Keratinocyte (primary cell): ENCODE results near the gene GARIN5B. TPM values are rescaled to one million over a fixed set of nuclear protein-coding genes. Genes with fewer than 3 reads are reported as not detected.

Experiments used
- DNase-seq: peaks from one replicate; pipeline ENCODE4 v3.0.0-alpha.2; 2011; ENCODE audit warnings: low read depth, missing footprints, low spot score
- FAIRE-seq: peaks from 2 replicates; lab custom pipeline; 2011; peaks lifted over from hg19 to GRCh38; lab: Jason Lieb, UNC
- H2AFZ ChIP-seq: 2 replicates; pipeline ENCODE4 v1.6.0; 2012; ENCODE audit warnings: low read length, control low read depth, inconsistent platforms; ENCODE audit not compliant: control insufficient read depth
- H3K27ac ChIP-seq: 2 replicates; pipeline ENCODE4 v1.5.1; 2011; ENCODE audit warnings: low read length; ENCODE audit not compliant: control insufficient read depth, insufficient read depth
- H3K27me3 ChIP-seq: 3 replicates; pipeline ENCODE4 v1.6.0; 2011; ENCODE audit warnings: low read length; ENCODE audit not compliant: control insufficient read depth, insufficient read depth; ENCODE audit errors: extremely low read depth
- H3K36me3 ChIP-seq, 2 experiments: 2 replicates in 1 of 2; 3 replicates in 1 of 2; pipeline ENCODE4 v1.5.1; 2011; ENCODE audit warnings: low read length in 2 of 2, mild to moderate bottlenecking in 1 of 2; ENCODE audit not compliant: control insufficient read depth in 2 of 2, insufficient read depth in 2 of 2; ENCODE audit errors: extremely low read depth in 1 of 2
- H3K4me1 ChIP-seq: 3 replicates; pipeline ENCODE4 v1.5.1; 2011; ENCODE audit warnings: low read length; ENCODE audit not compliant: control insufficient read depth, insufficient read depth; ENCODE audit errors: extremely low read depth
- H3K4me2 ChIP-seq: 3 replicates; pipeline ENCODE4 v1.6.0; 2011; ENCODE audit warnings: low read depth, low read length; ENCODE audit not compliant: control insufficient read depth, insufficient read depth; ENCODE audit errors: extremely low read depth
- H3K4me3 ChIP-seq, 3 experiments: fragments of 200-600 bp in 1 of 3; sonication (generic) in 1 of 3; 2 replicates in 2 of 3; 3 replicates in 1 of 3; pipeline ENCODE4 v1.5.1; 2011 to 2016; ENCODE audit warnings: low read length in 3 of 3, mild to moderate bottlenecking in 3 of 3, control low read depth in 2 of 3, inconsistent platforms in 1 of 3, low read depth in 1 of 3, mixed read lengths in 1 of 3, mixed run types in 1 of 3, moderate library complexity in 1 of 3; ENCODE audit not compliant: control insufficient read depth in 2 of 3, insufficient read depth in 2 of 3; ENCODE audit errors: extremely low read depth in 1 of 3
- H3K79me2 ChIP-seq: 2 replicates; pipeline ENCODE4 v1.6.0; 2012; ENCODE audit warnings: low read length; ENCODE audit not compliant: control insufficient read depth, insufficient read depth
- H3K9ac ChIP-seq: 3 replicates; pipeline ENCODE4 v1.6.0; 2011; ENCODE audit warnings: low read length; ENCODE audit not compliant: control insufficient read depth, insufficient read depth; ENCODE audit errors: extremely low read depth
- H3K9me1 ChIP-seq: 3 replicates; pipeline ENCODE4 v1.6.0; 2011; ENCODE audit warnings: low read length; ENCODE audit not compliant: control insufficient read depth, insufficient read depth; ENCODE audit errors: extremely low read depth
- H3K9me3 ChIP-seq: 2 replicates; pipeline ENCODE4 v1.5.1; 2012; ENCODE audit warnings: low read depth, low read length; ENCODE audit not compliant: control insufficient read depth
- H4K20me1 ChIP-seq: 3 replicates; pipeline ENCODE4 v1.6.0; 2011; ENCODE audit warnings: low read length; ENCODE audit not compliant: control insufficient read depth, insufficient read depth; ENCODE audit errors: extremely low read depth
- CTCF ChIP-seq, 3 experiments: IDR thresholded peaks in 1 of 3; conservative IDR thresholded peaks in 1 of 3; optimal IDR thresholded peaks in 1 of 3; 2 replicates in 2 of 3; 3 replicates in 1 of 3; pipeline versions ENCODE3 to v1.5.1; 2011; ENCODE audit warnings: low read length in 3 of 3, mild to moderate bottlenecking in 3 of 3, moderate library complexity in 2 of 3, control low read depth in 1 of 3, inconsistent platforms in 1 of 3; ENCODE audit not compliant: insufficient read depth in 2 of 3; ENCODE audit errors: extremely low read depth in 1 of 3
- EZH2 ChIP-seq: IDR thresholded peaks from one replicate; pipeline ENCODE4 v1.6.1; 2012; ENCODE audit warnings: inconsistent platforms, mild to moderate bottlenecking, low read length, moderate library complexity
- dilution Hi-C: fragments of 300-500 bp; cut with MboI; formaldehyde crosslinking; loops from one replicate; pipeline ENCODE4 v1.7.0; 2020; ENCODE audit warnings: low sequenced_read_pairs; ENCODE audit not compliant: extremely low pct_ligation_motif_present
- polyA plus RNA-seq, 5 experiments: library from polyadenylated mRNA; depleted of rRNA in 3 of 5; stranded (reverse) in 3 of 5; stranded (forward) in 1 of 5; unstranded in 1 of 5; fragments of >200 nt; gene quantifications; 1 replicate in 1 of 5; 2 replicates in 3 of 5; 3 replicates in 1 of 5; pipeline versions ENCODE4 v1.2.1 to v1.2.3, GENCODE V29; 2011 to 2012; ENCODE audit warnings: missing spikeins in 2 of 5, low read depth in 1 of 5, low replicate concordance in 1 of 5

GARIN5B gene
- polyA plus RNA-seq, 1 donor (not counting 4 experiments of a cell fraction or from before 2014, with no cell fraction given): not detected

GRCh38 chr19:55391191-55391670 lies 28.2 kb upstream of the GARIN5B start:
- H3K4me2 ChIP-seq: no peak overlapping the region
- H3K79me2 ChIP-seq: peaks cover 38% of the 10 kb centered on the region
- dilution Hi-C loops: no loop called here
- peaks cover 29 to 35% of the 10 kb centered on the region in 2 experiments for H3K36me3 ChIP-seq
- H3K9ac ChIP-seq: no peak overlapping the region
- H3K27ac ChIP-seq: no peak overlapping the region
- no peaks in the 10 kb centered on the region for H3K27me3 ChIP-seq
- no peaks in the 10 kb centered on the region for H3K9me3 ChIP-seq
- H4K20me1 ChIP-seq: peaks cover 44% of the 10 kb centered on the region
- peaks cover 21% of the 10 kb centered on the region for H3K4me1 ChIP-seq
- H3K9me1 ChIP-seq: peaks cover 12% of the 10 kb centered on the region
- DNase-seq: no peak
- no peak overlapping the region for H2AFZ ChIP-seq
- FAIRE-seq: no peak
- H3K4me3 ChIP-seq: no peak overlapping the region
- no peak for TF ChIP-seq CTCF (optimal IDR thresholded peaks at IDR 0.05 in 1 of 3, IDR thresholded peaks at IDR 0.05 in 1 of 3, conservative IDR thresholded peaks at IDR 0.05 in 1 of 3; ENCODE audit: extremely low read depth in 1 of 3, insufficient read depth in 2 of 3, low read length in 3 of 3)
- TF ChIP-seq EZH2: no peak

GRCh38 chr19:55390461-55390880 lies 27.4 kb upstream of the GARIN5B start:
- Histone ChIP-seq H3K9ac (no peak overlapping the region), H3K9me1 (peaks cover 12% of the 10 kb centered on the region), H3K4me3 (no peak overlapping the region), H3K4me1 (peaks cover 21% of the 10 kb centered on the region), H3K9me3 (no peaks in the 10 kb centered on the region), H3K4me2 (no peak overlapping the region), H3K79me2 (peaks cover 43% of the 10 kb centered on the region), H3K27ac (no peak overlapping the region), H4K20me1 (peaks cover 44% of the 10 kb centered on the region), H3K36me3 (peaks cover 31 to 35% of the 10 kb centered on the region in 2 experiments), H2AFZ (no peak overlapping the region), H3K27me3 (no peaks in the 10 kb centered on the region)
- dilution Hi-C loops: no loop called here
- DNase-seq (no peak), FAIRE-seq (no peak)
- TF ChIP-seq CTCF (optimal IDR thresholded peaks at IDR 0.05 in 1 of 3, IDR thresholded peaks at IDR 0.05 in 1 of 3, conservative IDR thresholded peaks at IDR 0.05 in 1 of 3; ENCODE audit: extremely low read depth in 1 of 3, insufficient read depth in 2 of 3, low read length in 3 of 3) (no peak), EZH2 (no peak)
